ENCODE results near the gene CBFB. TPM values are rescaled to one million over a fixed set of nuclear protein-coding genes. Genes with fewer than 3 reads are reported as not detected.

The CBFB gene
- 53.5 to 68.5 TPM (median 55.2 TPM) in 5 replicates for total RNA-seq (2022; extraction: Qiagen RNA extraction)

DNA sequence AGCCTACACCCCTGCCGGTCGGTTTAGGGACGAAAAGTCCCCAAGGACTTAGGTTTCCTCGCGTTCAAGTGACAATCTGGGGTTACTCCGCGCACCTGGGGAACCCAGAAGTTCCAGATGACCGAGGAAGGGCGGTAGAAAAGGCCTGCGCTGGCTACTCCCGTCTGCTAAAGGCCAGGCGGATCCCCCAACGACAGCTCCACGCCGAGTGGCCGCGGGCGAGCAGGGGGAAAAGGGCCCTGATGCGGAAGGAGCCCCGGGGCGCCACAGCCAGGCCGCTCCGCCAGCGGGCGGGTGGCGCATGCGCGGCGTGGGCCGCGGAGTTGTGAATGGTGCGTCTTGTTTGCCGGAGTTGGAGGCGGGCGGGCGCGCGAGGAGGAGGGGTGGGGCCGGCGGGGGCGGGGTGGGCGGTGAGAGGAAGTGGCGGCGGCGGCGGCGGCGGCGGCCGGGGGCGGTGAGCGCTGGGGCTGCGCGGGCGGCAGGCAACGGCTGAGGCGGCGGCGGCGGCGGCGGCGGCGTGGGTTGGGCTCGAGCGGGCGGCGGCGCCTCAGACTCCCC, at the start of gene CBFB:
CBFB (plus strand) TSS at position 454 of the 558 bp plus-strand sequence. CDS start 259 bp downstream, outside the sequence.

DNA sequence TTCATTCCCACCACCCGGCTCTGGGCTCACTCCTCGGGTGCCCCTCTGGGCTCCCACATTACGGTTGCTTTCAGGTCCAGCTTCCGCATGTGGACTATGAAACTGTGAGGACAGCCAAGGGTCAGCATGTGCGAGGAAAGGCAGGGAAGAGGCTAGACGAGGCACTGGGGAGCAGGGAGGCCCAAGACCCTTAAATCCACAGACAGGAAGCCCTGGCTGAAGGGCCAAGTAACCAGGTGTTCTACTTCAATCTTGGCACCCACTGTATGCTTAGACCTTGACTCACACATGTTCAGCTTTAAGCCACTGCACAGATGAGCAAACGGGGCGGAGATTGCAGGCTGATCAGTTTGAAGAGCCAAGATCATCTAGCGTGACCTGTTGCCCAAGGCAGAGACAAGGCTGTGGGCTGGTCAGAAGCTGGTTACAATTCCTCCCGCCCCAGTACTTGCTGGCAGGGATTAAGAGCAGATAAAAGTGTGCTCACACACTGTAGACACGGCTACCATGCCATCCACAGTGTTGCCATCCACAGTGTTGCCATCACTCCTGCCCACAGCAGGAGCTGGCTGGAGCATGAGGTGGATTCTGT, 40.7 kb upstream of the CBFB start, which contains the start of gene CES4A:
CES4A (plus strand) TSS at position 393 of the 592 bp plus-strand sequence; CDS start at position 577, 184 bp downstream.

DNA sequence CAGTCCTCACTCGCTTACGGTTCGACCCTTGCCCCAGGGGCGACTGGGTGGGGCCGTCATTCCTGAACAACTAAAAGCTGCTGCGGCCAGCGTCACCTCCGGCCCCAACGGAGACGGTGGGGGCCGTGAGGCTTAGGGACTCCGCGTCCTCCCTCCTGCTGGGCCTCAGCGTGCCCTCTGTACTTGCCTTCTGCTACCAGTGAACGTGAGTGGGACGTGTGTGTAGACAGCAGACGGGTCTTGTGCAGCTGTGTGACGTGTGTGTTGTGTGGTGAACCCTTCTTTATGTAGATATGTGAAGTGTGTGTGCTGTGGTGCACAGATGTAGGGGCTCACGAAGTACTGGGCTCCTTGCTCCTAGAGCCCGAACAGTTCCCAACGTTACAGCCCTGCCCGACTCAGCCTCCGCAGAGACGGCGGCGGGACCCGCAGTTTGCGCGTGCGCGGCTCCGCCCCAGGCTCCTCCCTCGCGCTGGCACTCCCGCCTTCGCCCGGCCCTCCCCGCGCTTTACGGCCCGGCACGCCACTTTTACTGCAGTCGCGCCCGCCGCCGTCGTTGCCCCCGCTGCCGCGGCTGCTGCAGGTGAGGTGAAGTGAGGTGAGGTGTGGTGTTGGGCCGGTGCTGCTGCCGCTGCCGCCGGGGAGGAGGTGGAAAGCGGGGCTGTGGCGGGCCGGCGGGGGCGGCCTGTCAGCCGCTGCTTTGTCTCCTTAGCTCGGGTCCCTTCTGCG, 80.6 kb downstream of the CBFB start, which contains the start of gene PHAF1:
PHAF1 (plus strand) TSS at position 535 of the 729 bp plus-strand sequence. CDS start 235 bp downstream, outside the sequence.

Other genes with a start within 250 kb of the CBFB start
- gene TERB1, start 227.6 kb upstream of the CBFB start, total RNA-seq (2022; extraction: Qiagen RNA extraction): 0.05 TPM in 1 of 5 replicates, not detected in the others
- 57.8 to 69.8 TPM (median 59.6 TPM) in 5 replicates for gene NAE1, start 198.2 kb upstream of the CBFB start, total RNA-seq (2022; extraction: Qiagen RNA extraction)
- 0.05 to 0.06 TPM (median 0.06 TPM) in 3 of 5 replicates, not detected in the others for gene CA7, start 184.7 kb upstream of the CBFB start, total RNA-seq (2022; extraction: Qiagen RNA extraction)
- gene PDP2, start 148.6 kb upstream of the CBFB start, total RNA-seq (2022; extraction: Qiagen RNA extraction): 5.3 to 6.8 TPM (median 5.9 TPM) in 5 replicates
- gene CDH16, start 110.3 kb upstream of the CBFB start, total RNA-seq (2022; extraction: Qiagen RNA extraction): 7.0 to 10.5 TPM (median 9.9 TPM) in 5 replicates
- 53.2 to 85.6 TPM (median 74.1 TPM) in 5 replicates for gene RRAD, start 103.6 kb upstream of the CBFB start, total RNA-seq (2022; extraction: Qiagen RNA extraction)
- 146 to 198 TPM (median 194 TPM) in 5 replicates for gene CIAO2B, start 94.7 kb upstream of the CBFB start, total RNA-seq (2022; extraction: Qiagen RNA extraction)
- 35.8 to 37.3 TPM (median 36.7 TPM) in 5 replicates for gene CES2, start 93.6 kb upstream of the CBFB start, total RNA-seq (2022; extraction: Qiagen RNA extraction)
- gene CES3, start 67.9 kb upstream of the CBFB start, total RNA-seq (2022; extraction: Qiagen RNA extraction): 2.1 to 2.9 TPM (median 2.4 TPM) in 5 replicates
- 2.9 to 4.9 TPM (median 4.0 TPM) in 5 replicates for gene CES4A, start 40.6 kb upstream of the CBFB start, total RNA-seq (2022; extraction: Qiagen RNA extraction)
- gene PHAF1, start 80.8 kb downstream of the CBFB start, total RNA-seq (2022; extraction: Qiagen RNA extraction): 23.9 to 26.8 TPM (median 25.0 TPM) in 5 replicates
- gene B3GNT9, start 121.8 kb downstream of the CBFB start, total RNA-seq (2022; extraction: Qiagen RNA extraction): 7.2 to 10.2 TPM (median 9.8 TPM) in 5 replicates
- 15.1 to 22.4 TPM (median 21.6 TPM) in 5 replicates for gene TRADD, start 130.8 kb downstream of the CBFB start, total RNA-seq (2022; extraction: Qiagen RNA extraction)
- gene FBXL8, start 130.8 kb downstream of the CBFB start, total RNA-seq (2022; extraction: Qiagen RNA extraction): 7.6 to 9.9 TPM (median 8.5 TPM) in 5 replicates
- 8.5 to 17.5 TPM (median 14.0 TPM) in 5 replicates for gene HSF4, start 135.6 kb downstream of the CBFB start, total RNA-seq (2022; extraction: Qiagen RNA extraction)
- gene NOL3, start 141.4 kb downstream of the CBFB start, total RNA-seq (2022; extraction: Qiagen RNA extraction): 87.9 to 116 TPM (median 113 TPM) in 5 replicates
- gene MATCAP1, start 154.8 kb downstream of the CBFB start, total RNA-seq (2022; extraction: Qiagen RNA extraction): 5.2 to 9.2 TPM (median 6.3 TPM) in 5 replicates
- gene EXOC3L1, start 161.0 kb downstream of the CBFB start, total RNA-seq (2022; extraction: Qiagen RNA extraction): 0.03 to 0.20 TPM (median 0.16 TPM) in 4 of 5 replicates, not detected in the other
- 85.7 to 108 TPM (median 104 TPM) in 5 replicates for gene E2F4, start 163.0 kb downstream of the CBFB start, total RNA-seq (2022; extraction: Qiagen RNA extraction)
- gene ELMO3, start 170.0 kb downstream of the CBFB start, total RNA-seq (2022; extraction: Qiagen RNA extraction): 0.80 to 1.7 TPM (median 1.5 TPM) in 5 replicates
- gene TMEM208, start 198.0 kb downstream of the CBFB start, total RNA-seq (2022; extraction: Qiagen RNA extraction): 86.6 to 99.5 TPM (median 95.4 TPM) in 5 replicates
- gene FHOD1, start 218.3 kb downstream of the CBFB start, total RNA-seq (2022; extraction: Qiagen RNA extraction): 35.1 to 58.4 TPM (median 51.7 TPM) in 5 replicates
- gene SLC9A5, start 219.8 kb downstream of the CBFB start, total RNA-seq (2022; extraction: Qiagen RNA extraction): 1.0 to 1.8 TPM (median 1.4 TPM) in 5 replicates